Lung (tissue), 12 donors: ENCODE data around the gene MDH1B. TPM values are rescaled to one million over a fixed set of nuclear protein-coding genes. Genes with fewer than 3 reads are reported as not detected.
"Not testable (repeated sequence)": the region's sequence is repeated elsewhere in the genome, so short reads cannot be mapped to it uniquely, and the experiment has no call there.

ENCODE experiments used
- ATAC-seq: fragments of 200-7000 bp; cut with Tn5 transposase; one replicate; pipeline ENCODE4 v1.9.1; 2020; ENCODE audit warnings: moderate number of reproducible peaks; ENCODE audit not compliant: insufficient read depth, low FRiP score
- DNase-seq, 3 donors: peaks; one replicate each; pipeline ENCODE4 v3.0.0-alpha.2; 2013 to 2017
- H3K27ac ChIP-seq, 2 donors: one replicate each; pipeline ENCODE4 v1.5.1; 2013; ENCODE audit warnings: mild to moderate bottlenecking in 2 of 2, moderate library complexity in 2 of 2, control low read depth in 1 of 2, inconsistent platforms in 1 of 2, low read depth in 1 of 2, low read length in 1 of 2
- H3K27me3 ChIP-seq, 3 donors: one replicate each; pipeline ENCODE4 v1.5.1; 2013; ENCODE audit warnings: low read length in 2 of 3; ENCODE audit not compliant: control insufficient read depth in 3 of 3, insufficient read depth in 3 of 3
- H3K36me3 ChIP-seq, 4 donors: one replicate each; pipeline ENCODE4 v1.5.1; 2013; ENCODE audit warnings: low read length in 4 of 4, mild to moderate bottlenecking in 1 of 4, moderate library complexity in 1 of 4; ENCODE audit not compliant: control insufficient read depth in 4 of 4, insufficient read depth in 4 of 4
- H3K4me1 ChIP-seq, 5 donors: one replicate each; pipeline ENCODE4 v1.5.1; 2013; ENCODE audit warnings: low read length in 5 of 5, mild to moderate bottlenecking in 2 of 5, moderate library complexity in 1 of 5; ENCODE audit not compliant: control insufficient read depth in 5 of 5, insufficient read depth in 5 of 5
- H3K4me3 ChIP-seq: one replicate; pipeline ENCODE4 v1.5.1; 2013; ENCODE audit warnings: mild to moderate bottlenecking, control low read depth, moderate library complexity
- H3K9ac ChIP-seq, 2 donors: one replicate each; pipeline ENCODE4 v1.5.1; 2013; ENCODE audit warnings: low read length in 2 of 2, control low read depth in 1 of 2; ENCODE audit not compliant: insufficient read depth in 1 of 2
- H3K9me3 ChIP-seq, 4 donors: one replicate each; pipeline ENCODE4 v1.5.1; 2013; ENCODE audit warnings: low read length in 3 of 4, mild to moderate bottlenecking in 1 of 4, moderate library complexity in 1 of 4; ENCODE audit not compliant: control insufficient read depth in 4 of 4, insufficient read depth in 3 of 4
- WGBS, 2 donors: extraction: QIAGEN DNeasy Blood & Tissue Kit; methylation state at CpG; one replicate each; pipeline ENCODE4 v1.1.7; 2013; 5-methylcytosine and 5-hydroxymethylcytosine counted together
- polyA plus RNA-seq, 2 donors: library from polyadenylated mRNA; stranded (reverse); fragments of 200-250 nt; gene quantifications; one replicate each; pipeline ENCODE4 v1.2.1, GENCODE V29; 2013
- total RNA-seq, 2 donors: library from RNA; depleted of rRNA in 1 of 2; stranded (reverse); fragments of >200 nt in 1 of 2; gene quantifications; one replicate each; pipeline ENCODE4 v1.2.1, GENCODE V29; 2014 to 2021
- TF ChIP-seq, protein P1 (sequence below): IDR thresholded peaks from 2 replicates; pipeline ENCODE4 v1.5.1; 2012; ENCODE audit warnings: mild to moderate bottlenecking; ENCODE audit errors: control extremely low read depth, extremely low read depth
- donor health status: control.
- donor health status: control.
- donor health status: Bipolar disorder and iron deficiency.
- donor health status: healthy.
- donor health status: DM: yes; HTN: yes; CAD: no.

The MDH1B gene
- total and polyA plus RNA-seq, 4 donors = 3.1 to 15.0 (median 7.3) TPM

DNA sequence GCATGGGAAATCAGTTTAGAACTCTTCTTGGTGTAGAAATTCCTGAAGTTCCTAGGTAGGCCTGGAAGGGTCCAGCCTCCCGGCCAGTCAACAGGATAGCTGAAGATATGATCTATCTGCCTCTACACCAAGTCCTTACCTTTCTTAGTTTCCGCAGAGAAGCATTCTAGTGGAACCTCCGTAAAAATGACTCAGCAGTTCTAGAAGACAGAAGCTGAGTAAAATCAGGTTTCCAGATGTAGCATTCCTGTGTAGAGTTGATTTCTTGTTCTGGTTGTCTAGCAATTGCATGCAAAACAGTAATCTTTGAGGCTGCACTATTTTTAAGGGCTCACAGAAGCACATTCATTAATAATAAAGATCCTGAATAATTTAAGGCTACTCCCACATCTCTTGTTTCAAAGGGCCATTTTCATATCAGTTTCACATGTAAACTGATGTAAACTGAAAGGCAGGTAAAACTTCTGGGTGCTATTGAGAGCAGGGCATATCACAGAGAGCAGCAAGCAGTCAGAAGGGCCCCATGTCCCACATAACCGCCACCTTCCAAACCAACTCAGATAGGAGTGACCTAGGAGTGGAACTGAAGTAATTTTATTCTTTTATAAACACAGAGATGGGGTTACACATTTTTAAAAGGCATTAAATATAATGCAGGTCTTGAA, 43.7 kb downstream of the MDH1B start:
- H3K4me3 ChIP-seq = no peak overlapping the region
- WGBS, 2 donors = 44 to 70% methylated on average over 4 of the region's 4 CpGs
- no peaks in the 10 kb centered on the region for H3K9me3 ChIP-seq
- no peaks in the 10 kb centered on the region for H3K36me3 ChIP-seq
- TF ChIP-seq, protein P1, sequence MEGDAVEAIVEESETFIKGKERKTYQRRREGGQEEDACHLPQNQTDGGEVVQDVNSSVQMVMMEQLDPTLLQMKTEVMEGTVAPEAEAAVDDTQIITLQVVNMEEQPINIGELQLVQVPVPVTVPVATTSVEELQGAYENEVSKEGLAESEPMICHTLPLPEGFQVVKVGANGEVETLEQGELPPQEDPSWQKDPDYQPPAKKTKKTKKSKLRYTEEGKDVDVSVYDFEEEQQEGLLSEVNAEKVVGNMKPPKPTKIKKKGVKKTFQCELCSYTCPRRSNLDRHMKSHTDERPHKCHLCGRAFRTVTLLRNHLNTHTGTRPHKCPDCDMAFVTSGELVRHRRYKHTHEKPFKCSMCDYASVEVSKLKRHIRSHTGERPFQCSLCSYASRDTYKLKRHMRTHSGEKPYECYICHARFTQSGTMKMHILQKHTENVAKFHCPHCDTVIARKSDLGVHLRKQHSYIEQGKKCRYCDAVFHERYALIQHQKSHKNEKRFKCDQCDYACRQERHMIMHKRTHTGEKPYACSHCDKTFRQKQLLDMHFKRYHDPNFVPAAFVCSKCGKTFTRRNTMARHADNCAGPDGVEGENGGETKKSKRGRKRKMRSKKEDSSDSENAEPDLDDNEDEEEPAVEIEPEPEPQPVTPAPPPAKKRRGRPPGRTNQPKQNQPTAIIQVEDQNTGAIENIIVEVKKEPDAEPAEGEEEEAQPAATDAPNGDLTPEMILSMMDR = no peak
- DNase-seq (no peak), ATAC-seq (no peak)
- no peak overlapping the region for H3K9ac ChIP-seq
- no peaks in the 10 kb centered on the region for H3K4me1 ChIP-seq
- H3K27me3 ChIP-seq = no peaks in the 10 kb centered on the region
- H3K27ac ChIP-seq = no peak overlapping the region

DNA sequence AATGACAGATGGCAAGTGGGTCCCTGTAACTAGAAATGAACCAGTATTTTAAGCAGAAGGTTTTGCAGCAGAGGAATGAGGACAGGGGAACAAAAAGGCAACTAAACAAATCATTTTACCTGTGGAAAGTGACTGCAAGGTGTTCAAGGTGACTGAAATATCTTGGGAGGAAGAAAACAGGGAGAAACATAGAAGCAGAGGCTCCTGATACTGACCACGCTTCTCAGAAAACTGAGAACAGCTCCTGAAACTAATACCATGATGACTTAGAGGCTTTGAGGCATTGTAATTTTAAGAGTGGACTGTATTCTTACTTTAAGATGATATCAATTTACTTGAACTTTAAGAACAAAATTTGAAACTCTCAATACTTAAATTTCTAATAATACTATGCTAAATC, 46.8 kb downstream of the MDH1B start, which contains the start of gene DYTN:
TSS of gene DYTN (minus strand) at position 101 of the 400 bp plus-strand sequence. CDS start 117 bp downstream, outside the sequence.
- H3K4me1 ChIP-seq = no peaks in the 10 kb centered on the region
- no peaks in the 10 kb centered on the region for H3K9me3 ChIP-seq
- 82 to 88% methylated on average over 1 of the region's 1 CpG for WGBS, 2 donors
- ATAC-seq = no peak
- TF ChIP-seq, protein P1 = no peak
- H3K27ac ChIP-seq = no peak within 1 kb of the TSS
- H3K27me3 ChIP-seq = no peaks in the 10 kb centered on the region
- no peaks in the 10 kb centered on the region for H3K36me3 ChIP-seq
- H3K4me3 ChIP-seq = no peak within 1 kb of the TSS
- H3K9ac ChIP-seq = no peak within 1 kb of the TSS
- DNase-seq = no peak

DNA sequence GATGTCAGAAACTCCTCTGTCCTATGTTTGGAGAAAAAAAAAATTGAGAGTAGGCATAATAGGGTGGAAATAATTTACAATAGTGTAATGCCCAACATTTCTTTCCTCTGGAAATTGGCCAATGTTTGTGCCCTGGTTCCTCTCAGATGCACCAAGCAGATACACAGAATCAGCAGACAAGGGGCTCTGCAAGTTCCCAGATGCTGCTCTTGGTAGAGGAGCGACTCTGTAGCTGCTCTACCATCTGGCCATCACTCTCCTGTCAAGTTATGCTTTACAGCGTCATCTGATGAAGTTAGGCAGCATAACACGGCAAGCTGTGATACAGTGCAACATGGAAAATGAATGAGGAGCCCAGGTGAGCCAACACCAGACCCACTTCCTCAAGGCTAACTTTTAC, 48.5 kb downstream of the MDH1B start:
- WGBS, 2 donors = 85 to 92% methylated on average over 3 of the region's 3 CpGs
- no peak for ATAC-seq
- H3K27me3 ChIP-seq = no peaks in the 10 kb centered on the region

DNA sequence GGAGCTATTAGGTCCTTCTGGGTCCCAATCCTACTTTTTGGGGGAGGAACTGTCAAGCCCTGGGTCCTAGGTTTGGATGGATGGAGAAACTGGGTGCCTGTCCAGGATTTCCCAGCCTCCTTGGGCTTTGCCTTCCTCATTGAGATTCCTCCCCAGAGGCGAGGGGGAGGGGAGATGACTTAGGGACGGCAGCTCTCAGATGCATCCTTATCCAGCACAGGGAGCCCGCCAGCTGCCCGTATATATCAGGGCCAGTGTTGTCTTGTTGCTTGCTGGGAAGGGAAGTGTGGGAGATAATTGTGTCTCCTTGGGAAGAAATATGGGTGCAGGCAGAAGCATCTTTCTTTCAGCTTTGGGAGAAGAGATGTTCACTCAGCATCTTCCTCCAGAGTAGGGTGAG, 49.9 kb downstream of the MDH1B start:
- not testable (repeated sequence) for H3K27me3 ChIP-seq, H3K9me3 ChIP-seq, DNase-seq, ATAC-seq, H3K4me1 ChIP-seq, H3K36me3 ChIP-seq, H3K4me3 ChIP-seq, H3K27ac ChIP-seq, H3K9ac ChIP-seq
- WGBS, 2 donors = 69 to 79% methylated on average over 4 of the region's 4 CpGs

More for the DNA sequence above, 48.5 kb downstream of the MDH1B start:
- Histone ChIP-seq H3K9ac (no peak overlapping the region), H3K27ac (no peak overlapping the region), H3K9me3 (no peaks in the 10 kb centered on the region), H3K36me3 (no peaks in the 10 kb centered on the region), H3K4me3 (no peak overlapping the region), H3K4me1 (no peaks in the 10 kb centered on the region)
- no peak for DNase-seq
- TF ChIP-seq, protein P1 = no peak
